SU-DHL-6 (cell line): ENCODE measurements around the gene TAS2R19.

ENCODE experiments used
- EZH2phosphoT487 ChIP-seq: fragments of 200-600 bp; sonication (generic), shearing (Covaris generic); conservative IDR thresholded peaks from 2 replicates; pipeline ENCODE4 v1.6.1; 2018; ENCODE audit warnings: mild to moderate bottlenecking, antibody characterized with exemption, low read length, moderate library complexity, mixed read lengths
- TF ChIP-seq, protein P1 (sequence below): fragments of 200-600 bp; sonication (generic); IDR thresholded peaks from one replicate; pipeline ENCODE4 v1.5.1; 2017; ENCODE audit warnings: antibody characterized with exemption, mild to moderate bottlenecking, low read length, moderate library complexity; ENCODE audit not compliant: insufficient read depth, poor library complexity, severe bottlenecking

DNA sequence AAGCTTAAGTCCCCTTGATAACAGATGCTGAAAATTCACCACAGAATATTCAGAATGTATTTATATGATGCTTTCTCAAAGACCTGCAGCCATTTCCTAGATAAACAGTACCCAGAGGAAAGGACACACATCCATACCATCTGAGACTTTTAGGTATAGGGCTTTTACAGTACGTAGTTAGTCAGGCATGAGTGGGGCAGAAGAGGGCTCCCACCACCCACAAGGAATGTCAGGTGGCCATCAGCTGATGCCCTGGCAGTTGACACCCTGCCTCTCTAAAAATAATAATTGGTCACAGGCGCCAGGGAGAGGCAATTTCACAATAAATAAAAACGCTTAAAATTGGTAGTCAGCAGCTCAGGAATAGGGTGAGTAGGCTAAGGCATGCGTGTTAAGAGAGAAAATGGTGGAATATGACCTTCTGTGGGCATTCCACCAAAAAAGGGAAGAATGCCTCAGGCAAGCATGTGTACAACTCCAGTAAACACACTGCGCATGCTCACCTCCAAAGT lies 47.5 kb upstream of the TAS2R19 start:
- TF ChIP-seq, protein P1, sequence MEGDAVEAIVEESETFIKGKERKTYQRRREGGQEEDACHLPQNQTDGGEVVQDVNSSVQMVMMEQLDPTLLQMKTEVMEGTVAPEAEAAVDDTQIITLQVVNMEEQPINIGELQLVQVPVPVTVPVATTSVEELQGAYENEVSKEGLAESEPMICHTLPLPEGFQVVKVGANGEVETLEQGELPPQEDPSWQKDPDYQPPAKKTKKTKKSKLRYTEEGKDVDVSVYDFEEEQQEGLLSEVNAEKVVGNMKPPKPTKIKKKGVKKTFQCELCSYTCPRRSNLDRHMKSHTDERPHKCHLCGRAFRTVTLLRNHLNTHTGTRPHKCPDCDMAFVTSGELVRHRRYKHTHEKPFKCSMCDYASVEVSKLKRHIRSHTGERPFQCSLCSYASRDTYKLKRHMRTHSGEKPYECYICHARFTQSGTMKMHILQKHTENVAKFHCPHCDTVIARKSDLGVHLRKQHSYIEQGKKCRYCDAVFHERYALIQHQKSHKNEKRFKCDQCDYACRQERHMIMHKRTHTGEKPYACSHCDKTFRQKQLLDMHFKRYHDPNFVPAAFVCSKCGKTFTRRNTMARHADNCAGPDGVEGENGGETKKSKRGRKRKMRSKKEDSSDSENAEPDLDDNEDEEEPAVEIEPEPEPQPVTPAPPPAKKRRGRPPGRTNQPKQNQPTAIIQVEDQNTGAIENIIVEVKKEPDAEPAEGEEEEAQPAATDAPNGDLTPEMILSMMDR: no peak
- TF ChIP-seq EZH2phosphoT487: no peak
